HG03139 (cell line): ENCODE measurements around the gene BLCAP.

Source experiments
- ATAC-seq: cut with Tn5 transposase; IDR thresholded peaks from one replicate; pipeline ENCODE4 v1.9.1; 2021; ENCODE audit not compliant: unreplicated experiment

The BLCAP gene

DNA sequence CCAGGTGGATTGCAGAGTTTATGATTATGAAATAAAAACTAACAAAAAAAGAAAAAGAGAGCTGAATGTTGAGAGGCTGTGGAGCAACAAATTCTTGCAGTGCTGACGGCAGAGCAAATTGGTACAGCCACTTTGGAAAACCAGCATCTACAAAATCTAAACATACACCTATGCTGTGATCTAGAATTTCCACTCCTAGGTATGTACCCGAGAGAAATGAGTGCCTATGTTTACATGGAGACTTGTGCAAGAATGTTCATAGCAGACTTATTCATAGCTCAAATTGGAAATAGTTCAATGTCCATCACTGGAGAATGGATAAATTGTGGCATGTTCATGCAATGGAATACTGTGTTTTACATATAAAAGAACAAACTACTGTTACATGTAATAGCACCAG lies 3.0 kb upstream of the BLCAP start:
- no peak for ATAC-seq

- no peak for ATAC-seq
These were observed 2.4 kb upstream of the BLCAP start for GRCh38 chr20:37529968-37530600.

- ATAC-seq = no peak
These were observed 1.7 kb upstream of the BLCAP start for GRCh38 chr20:37529214-37529967.

- ATAC-seq = no peak
These were observed 954 bp upstream of the BLCAP start for GRCh38 chr20:37528446-37529213.

DNA sequence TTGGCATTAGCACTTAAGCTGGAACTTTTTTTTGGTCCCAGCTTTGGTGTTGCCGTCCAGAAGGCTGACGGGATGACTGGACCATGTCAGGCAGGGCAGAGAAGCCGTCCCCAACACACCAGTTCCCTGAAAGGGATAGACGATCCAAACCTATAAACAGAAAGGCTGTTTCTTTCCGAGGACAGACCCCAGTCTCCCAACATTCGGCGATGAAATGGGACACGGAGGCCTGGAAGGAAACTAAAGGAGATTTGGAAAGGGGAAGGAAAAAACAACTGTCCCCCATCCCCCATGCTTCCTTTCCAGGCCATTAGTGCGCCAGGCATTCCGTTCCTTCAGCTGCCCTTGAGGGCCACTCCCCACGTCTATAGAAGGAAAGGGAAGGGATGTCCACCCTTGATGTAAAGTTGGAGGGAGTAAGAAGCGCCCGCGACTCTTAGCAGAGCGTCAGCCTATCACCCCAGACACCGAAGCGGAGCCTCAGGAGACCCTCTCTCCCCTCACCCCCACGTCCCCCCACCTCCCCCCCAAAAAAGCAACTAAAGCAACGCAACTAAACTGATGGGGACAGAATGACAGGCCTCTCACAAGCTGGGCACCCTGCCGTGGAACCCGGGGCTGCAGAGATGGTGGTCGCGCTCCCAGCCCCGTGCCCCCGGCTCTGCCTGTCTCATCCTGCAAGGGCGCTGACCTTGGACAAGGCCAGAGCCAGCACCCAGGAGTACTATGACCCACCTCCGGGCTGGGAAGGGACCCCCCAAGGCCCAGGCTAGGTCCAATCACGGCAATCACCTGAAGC lies 638 bp downstream of the BLCAP start:
- ATAC-seq = no peak

- ATAC-seq = no peak
These were observed 1.3 kb downstream of the BLCAP start for GRCh38 chr20:37526238-37526838.

DNA sequence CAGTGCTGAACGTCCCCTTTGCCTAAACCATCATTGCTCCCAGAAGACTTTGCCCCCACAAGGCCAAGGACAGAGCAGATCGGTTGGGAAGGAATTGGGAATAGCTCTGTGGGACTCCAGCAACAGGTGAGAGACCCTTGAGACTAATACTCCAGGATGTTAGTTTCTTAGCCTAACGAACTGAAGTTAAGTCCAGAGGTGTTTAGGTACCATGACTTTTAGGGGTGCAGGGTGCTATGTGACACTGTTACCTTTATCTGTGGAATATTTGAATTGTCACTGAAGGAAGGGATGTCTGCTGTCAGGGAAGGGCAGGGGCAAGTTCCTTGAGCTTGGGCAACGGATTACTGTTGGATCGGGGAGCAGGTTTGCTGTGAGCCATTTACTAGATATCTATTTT lies 1.9 kb downstream of the BLCAP start:
- no peak for ATAC-seq

DNA sequence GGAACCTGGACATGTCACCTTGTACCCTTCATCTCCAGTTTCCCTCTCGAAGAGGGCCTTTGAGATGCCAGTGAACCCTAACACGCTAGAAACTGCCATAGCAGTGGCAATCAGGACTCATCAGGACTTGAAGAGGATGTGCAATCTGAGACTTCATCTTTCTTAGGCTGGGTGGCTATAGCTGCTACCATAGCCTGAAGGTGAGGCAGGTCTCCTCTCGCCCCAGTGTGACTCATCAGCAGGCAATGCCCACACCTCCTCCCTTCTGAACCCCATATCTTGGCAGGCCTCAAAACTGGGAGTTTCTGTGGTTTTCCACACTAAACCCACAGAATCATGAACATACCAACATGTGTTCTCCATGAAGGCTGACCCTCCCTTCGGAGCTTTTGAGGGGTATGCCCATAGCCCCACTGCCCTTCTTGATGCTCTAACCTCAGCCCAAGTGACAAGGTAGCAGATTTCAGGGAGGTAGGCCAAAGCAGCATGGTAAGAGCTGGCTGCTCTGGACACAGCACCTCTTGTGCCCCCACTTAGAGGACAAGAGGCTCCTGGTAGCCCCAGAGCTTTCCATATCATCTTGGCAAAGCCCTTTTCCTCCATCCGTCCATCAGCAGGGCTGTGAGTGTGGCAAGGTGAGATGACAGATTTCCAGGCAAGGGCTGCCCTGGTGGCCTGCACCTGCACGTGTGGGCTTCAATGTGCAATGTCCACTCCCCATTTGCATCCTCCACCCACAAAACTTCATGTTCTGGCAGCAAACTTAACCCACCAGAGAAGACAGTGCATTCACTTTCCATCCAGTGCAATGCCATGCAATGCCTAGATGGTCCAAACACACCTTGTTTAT lies 2.6 kb downstream of the BLCAP start:
- no peak for ATAC-seq

GRCh38 chr20:37523911-37524700 lies 3.6 kb downstream of the BLCAP start:
- no peak for ATAC-seq

- no peak for ATAC-seq
These were observed 4.7 kb downstream of the BLCAP start for GRCh38 chr20:37523012-37523391.

DNA sequence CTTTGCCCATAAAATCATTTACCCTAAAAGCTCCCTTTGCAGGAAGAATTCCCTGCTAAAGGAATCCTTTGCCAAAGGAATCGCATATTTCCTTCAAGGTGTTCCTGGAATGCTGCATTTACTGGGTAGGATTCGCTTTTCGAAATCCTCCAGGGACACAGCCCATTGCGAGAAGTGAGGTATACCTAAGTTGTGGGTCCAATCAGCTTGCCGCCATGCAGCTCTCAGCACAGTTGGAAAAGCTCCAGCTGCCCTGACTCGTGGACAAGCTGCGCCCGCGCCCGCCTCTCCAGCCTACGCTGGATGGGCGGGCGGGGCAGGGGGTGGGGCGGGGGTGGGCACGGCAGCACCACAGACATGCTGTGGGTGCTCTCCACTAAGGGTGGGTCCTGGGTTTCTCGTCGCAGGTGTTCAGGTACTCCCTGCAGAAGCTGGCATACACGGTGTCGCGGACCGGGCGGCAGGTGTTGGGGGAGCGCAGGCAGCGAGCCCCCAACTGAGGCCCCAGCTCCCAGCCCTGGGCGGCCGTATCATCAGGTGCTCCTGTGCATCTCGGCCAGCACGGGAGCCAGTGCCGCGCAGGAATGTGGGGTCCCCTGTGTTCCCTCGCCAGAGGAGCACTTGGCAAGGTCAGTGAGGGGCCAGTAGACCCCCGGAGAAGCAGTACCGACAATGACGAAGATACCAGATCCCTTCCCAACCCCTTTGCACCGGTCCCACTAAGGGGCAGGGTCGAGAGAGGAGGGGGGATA lies 5.2 kb downstream of the BLCAP start:
- ATAC-seq = no peak

GRCh38 chr20:37521061-37521771 lies 6.5 kb downstream of the BLCAP start, which contains the start of gene NNAT:
Gene NNAT, plus strand, starts transcription at chr20:37521250. Its CDS starts 82 bp downstream, at chr20:37521332.
- ATAC-seq = no peak

DNA sequence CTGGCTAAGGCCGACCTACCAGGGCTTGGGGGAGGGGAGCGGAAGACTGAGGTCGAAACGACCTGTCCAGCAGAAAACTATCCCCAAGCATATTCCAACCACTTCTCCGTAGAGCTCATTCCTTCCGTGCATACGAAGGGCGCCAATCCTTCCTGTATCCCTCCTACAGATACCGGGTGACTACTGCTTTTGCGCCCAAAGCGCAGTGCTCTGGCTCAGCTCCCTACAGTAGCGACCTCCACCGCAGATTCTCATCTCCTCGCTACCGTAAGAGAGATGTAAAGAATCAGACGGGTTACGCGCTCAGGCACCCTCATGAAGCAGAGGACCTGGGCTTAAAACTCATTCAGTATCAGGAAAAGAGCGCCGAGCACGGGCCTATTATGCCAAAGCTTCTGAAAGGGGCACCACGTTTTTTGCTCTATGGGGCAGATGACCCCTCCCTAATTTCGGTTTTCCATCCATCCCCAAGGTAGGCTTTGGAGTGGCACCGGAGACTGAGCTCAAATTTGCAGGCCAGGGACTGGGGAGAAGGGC lies 7.2 kb downstream of the BLCAP start:
- no peak for ATAC-seq

DNA sequence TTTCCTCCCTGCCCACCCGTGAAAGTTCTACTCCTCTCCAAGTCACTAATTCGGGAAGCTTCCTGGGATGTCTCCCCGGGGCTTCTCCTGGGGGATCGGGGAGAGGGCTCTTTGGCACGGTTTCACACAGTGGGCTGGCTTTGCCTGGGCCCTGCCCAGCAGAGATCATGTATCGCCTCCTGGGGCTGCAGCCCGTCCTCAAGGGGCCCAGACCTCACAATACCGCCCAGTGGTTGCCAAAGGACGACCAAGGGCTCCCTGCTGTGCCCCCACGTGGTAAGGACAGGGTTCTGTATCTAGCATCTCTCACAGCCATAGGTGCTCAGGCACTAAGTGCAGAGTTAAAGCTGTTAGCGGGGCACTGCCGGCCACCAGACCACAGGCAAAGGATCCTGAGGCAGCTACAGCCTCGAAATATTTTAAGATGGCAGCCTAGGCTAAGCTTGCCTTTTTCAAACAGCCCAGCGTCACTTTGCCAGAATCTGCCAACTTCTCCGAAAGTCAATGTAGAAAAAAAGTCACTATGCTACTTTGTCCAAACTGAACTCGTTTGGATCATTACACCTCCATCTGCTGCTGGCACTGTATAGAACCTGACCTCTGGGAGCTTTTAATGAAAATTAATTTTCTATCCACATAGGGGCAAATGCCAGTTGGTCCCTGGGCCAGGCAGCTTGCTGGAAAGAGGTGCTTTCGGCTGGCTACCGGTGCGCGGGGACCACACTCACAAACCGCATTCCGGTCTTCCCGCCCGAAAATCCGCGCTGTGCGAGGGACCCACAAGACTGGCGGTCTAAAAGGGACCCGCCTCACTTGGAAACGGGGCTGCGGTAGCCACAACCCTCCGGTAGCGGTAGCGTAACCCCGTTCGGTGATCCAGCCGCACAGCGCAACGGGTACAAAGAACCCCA lies 7.9 kb downstream of the BLCAP start:
- no peak for ATAC-seq

DNA sequence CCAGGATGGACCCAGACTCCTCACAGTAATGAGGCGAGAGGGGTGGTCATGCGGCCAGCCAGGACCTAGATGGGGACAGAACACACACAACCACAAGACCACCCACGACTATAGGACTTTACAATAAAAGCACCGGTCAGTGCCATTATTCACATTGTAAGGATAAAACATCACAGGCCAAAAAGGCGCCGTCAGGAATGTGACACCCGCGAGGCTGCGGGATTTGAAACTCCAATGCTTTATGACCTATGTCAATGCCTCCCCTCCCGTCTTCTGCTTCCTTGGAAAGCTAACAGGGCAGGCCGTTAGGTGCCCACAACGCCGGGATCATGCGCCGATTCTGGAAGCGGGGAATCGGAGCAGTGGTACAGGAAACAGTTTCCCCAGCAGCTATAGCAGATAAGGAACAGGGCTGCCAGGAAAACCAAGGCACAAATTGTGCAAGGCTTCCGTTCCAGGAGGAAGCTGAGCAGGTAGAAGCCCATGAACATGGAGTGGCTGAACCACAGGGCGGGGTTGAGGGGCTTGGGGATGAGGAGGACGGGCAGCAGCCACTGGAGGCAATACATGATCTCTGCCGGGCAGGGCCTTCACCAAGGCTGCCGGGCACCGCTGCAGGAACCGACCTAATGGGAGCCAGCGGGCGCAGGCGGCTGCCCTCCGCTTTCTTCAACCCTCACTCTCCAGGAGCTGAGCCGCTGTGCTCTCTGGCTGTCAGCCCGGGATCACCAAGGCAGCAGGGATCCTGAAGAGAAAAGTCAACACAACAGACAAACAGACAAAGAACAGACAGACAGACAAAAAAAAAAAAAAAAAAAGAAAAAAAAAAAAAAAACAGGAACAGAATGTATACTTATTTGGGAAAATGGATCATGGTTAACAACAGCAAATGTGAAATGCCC lies 8.8 kb downstream of the BLCAP start:
- ATAC-seq = no peak
